ENCODE measurements around the gene BCO1. TPM values are rescaled to one million over a fixed set of nuclear protein-coding genes. Genes with fewer than 3 reads are reported as not detected.

BCO1 gene
- total and polyA plus RNA-seq, 2 of the 4 experiments (the other 2 are of a cell fraction): not detected

DNA sequence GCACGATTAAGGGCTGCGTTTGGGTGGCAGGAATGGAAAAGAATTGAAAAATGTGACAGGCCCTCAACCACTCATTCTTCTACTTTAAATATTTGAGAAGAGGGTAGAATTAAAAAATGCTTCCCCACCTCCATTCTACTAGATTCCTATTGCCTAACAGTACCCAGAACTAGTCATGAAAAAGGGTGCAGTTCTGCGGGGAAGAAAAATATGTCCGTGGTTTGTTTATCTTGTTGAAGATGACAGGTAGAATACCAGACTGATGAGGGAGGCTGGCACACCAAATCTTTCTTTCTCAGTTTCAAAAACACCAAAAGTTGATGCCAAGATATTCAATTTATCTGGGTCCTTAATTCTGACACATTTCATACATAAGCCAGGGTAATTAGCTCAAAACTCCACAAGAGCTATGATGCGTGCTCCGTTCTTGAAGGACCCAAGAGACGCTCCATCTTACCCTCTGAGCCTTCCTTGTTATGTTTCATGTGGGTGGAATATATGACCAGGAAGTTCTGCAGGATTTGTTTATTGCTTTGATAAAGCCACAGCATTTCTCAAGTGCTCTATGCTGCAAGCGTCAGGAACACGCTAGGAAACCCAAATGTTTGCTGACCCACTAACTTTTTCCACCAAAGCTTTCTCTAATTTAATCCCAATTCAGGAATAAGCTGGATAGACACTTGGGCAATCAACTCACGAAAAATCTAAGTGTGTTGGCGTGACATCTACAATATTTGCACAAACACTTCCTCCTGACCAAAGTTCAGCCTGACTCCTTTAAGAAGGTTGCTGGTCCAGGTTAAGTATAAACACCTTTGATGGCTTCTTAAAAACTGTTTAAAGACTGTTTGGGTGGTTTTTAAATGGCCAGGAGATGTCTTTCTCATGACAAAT lies 55.7 kb downstream of the BCO1 start:
- no peak overlapping the region for H3K14ac ChIP-seq (replicated peaks; ENCODE audit: low read depth, low read length)
- ATAC-seq (ENCODE audit: low read depth) (peak; percentile 70), DNase-seq (peak; percentile 44)
- H3K9me3 ChIP-seq (ENCODE audit: control insufficient read depth, insufficient read depth, low read length): no peaks in the 10 kb centered on the region
- H3K79me1 ChIP-seq (ENCODE audit: low read depth in 1 of 2, low read length in 2 of 2): no peaks in the 10 kb centered on the region
- H3K18ac ChIP-seq (ENCODE audit: low read depth, low read length): no peak overlapping the region
- no peak overlapping the region for H4K91ac ChIP-seq (ENCODE audit: insufficient read depth, low read depth, low read length)
- POLR2A ChIA-PET (ENCODE audit: unreplicated experiment): no interaction called here
- H3K36me3 ChIP-seq (ENCODE audit: control insufficient read depth, insufficient read depth, low read length): no peaks in the 10 kb centered on the region
- no peak overlapping the region for H4K5ac ChIP-seq (ENCODE audit: low read depth, low read length)
- H2BK5ac ChIP-seq (ENCODE audit: low read depth, low read length, poor library complexity, severe bottlenecking): no peak overlapping the region
- no peak overlapping the region for H4K8ac ChIP-seq (ENCODE audit: low read depth in 2 of 2, low read length in 2 of 2)
- no peaks in the 10 kb centered on the region for H4K20me1 ChIP-seq (ENCODE audit: insufficient read depth, low read length)
- no peaks in the 10 kb centered on the region for H3K9me1 ChIP-seq (ENCODE audit: insufficient read depth, low read length)
- no peak overlapping the region for H2BK120ac ChIP-seq (ENCODE audit: low read depth, low read length)
- H3K23ac ChIP-seq (ENCODE audit: low read depth, low read length): 0 out of 2 replicates have a peak overlapping the region, but pooled peaks have one; percentile 2
- BruUV-seq (replicated peaks): no TSS peak
- H3K27ac ChIP-seq (ENCODE audit: insufficient read depth, low read length): no peak overlapping the region
- in situ Hi-C loops (cut with MboI; ENCODE audit: low sequenced_read_pairs) (no loop called here), intact Hi-C loops (cut with micrococcal nuclease) (no loop called here), dilution Hi-C loops (cut with HindIII; ENCODE audit: low sequenced_read_pairs, unreplicated experiment) (no loop called here)
- H2AFZ ChIP-seq (replicated peaks; ENCODE audit: low read length, poor library complexity): no peak overlapping the region
- H3K4me1 ChIP-seq (ENCODE audit: control insufficient read depth, insufficient read depth, low read length): no peaks in the 10 kb centered on the region
- no peak overlapping the region for H3K4me3 ChIP-seq (ENCODE audit: insufficient read depth, low read depth, low read length)
- WGBS, 2 experiments (ENCODE audit: extremely low coverage in 2 of 2, insufficient read length in 1 of 2): no CpG with 5 or more reads among the region's 11 CpGs
- no peak overlapping the region for H2AK9ac ChIP-seq (replicated peaks; ENCODE audit: low read depth, low read length, poor library complexity)
- TF ChIP-seq MXI1 (IDR thresholded peaks at IDR 0.05; ENCODE audit: borderline replicate concordance, low read depth, low read length) (no peak), CEBPB (IDR thresholded peaks at IDR 0.05; ENCODE audit: low read depth, low read length) (peak; percentile 60)
- no peak overlapping the region for H3K4ac ChIP-seq (ENCODE audit: low read depth, low read length)
- H2BK20ac ChIP-seq (ENCODE audit: low read depth, low read length): no peak overlapping the region
- H3K4me2 ChIP-seq (ENCODE audit: low read depth, low read length): no peak overlapping the region; the same call in 1 of the 2 replicates
- no peak overlapping the region for H2AK5ac ChIP-seq (ENCODE audit: low read depth, low read length)
- H3K9ac ChIP-seq (ENCODE audit: low read depth, low read length): no peak overlapping the region
- CTCF ChIA-PET: no interaction called here
- 0 out of 2 replicates have a peak, but pooled peaks cover 2% of the 10 kb centered on the region for H3K27me3 ChIP-seq (ENCODE audit: control insufficient read depth, insufficient read depth, low read length)
- no peak overlapping the region for H3K56ac ChIP-seq (ENCODE audit: extremely low read depth, insufficient read depth, low read length)
- H2BK15ac ChIP-seq (ENCODE audit: low read depth, low read length): no peak overlapping the region

All from IMR-90 (cell line).